Measurements from ENCODE around the gene SMARCC1.

Gene SMARCC1

DNA sequence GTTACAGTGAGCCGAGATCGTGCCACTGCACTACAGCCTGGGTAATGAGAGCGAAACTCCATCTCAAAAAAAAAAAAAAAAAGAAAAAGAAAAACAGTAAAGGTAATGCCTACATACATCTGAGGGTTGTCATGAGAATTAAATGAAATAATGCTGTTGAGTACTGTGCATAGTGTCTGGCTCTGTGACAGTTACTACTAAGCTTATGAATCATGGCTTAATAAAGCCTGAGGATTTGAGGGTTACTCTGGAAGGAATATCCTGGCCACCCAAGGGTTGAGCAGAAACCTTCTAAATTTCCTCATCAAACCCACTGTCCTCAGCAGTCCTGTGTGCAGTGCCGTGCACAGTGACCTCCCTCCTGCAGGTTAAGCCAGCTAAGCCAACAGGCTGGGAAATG lies 241.4 kb downstream of the SMARCC1 start:
- DNase-seq: no peak

GRCh38 chr3:47536967-47537366 lies 244.7 kb downstream of the SMARCC1 start:
- no peak for DNase-seq

GRCh38 chr3:47536221-47536891 lies 245.3 kb downstream of the SMARCC1 start:
- no peak for DNase-seq

All from activated CD4-positive, alpha-beta T cell treated with anti-CD3 and anti-CD28 coated beads, Interleukin-10, Interleukin-2, amounts not matched to agents 100 ng/mL and 50 ng/mL, durations not matched to agents 16 hours and 8 hours (primary cell).